HT1080 (cell line): Measurements from ENCODE around the gene NR5A1. TPM values are rescaled to one million over a fixed set of nuclear protein-coding genes. Genes with fewer than 3 reads are reported as not detected.

Experiments used
- DNase-seq: peaks from one replicate; pipeline ENCODE4 v3.0.0-alpha.2; 2015; ENCODE audit warnings: low read depth
- polyA plus RNA-seq, 2 experiments: library from polyadenylated mRNA; depleted of rRNA; stranded (reverse); fragments of >200 nt; gene quantifications; 2 replicates each; pipeline ENCODE4 v1.2.3, GENCODE V29; 2015
- total RNA-seq: library from RNA; depleted of rRNA; stranded (reverse); fragments of >200 nt; shearing (Covaris generic); gene quantifications from 2 replicates; pipeline ENCODE4 v1.2.3, GENCODE V29; 2014; rRNA removed

The NR5A1 gene
- not detected in 2 replicates for total RNA-seq
- not detected in 2 replicates for polyA plus RNA-seq (2015; cell fraction: cytosol; rRNA removed)
- not detected in 2 replicates for polyA plus RNA-seq (2015; cell fraction: nucleus; rRNA removed)

- no peak for DNase-seq
These were observed at the start of gene NR5A1 for GRCh38 chr9:124506931-124507879. Gene NR5A1 (minus strand): TSS chr9:124507399. CDS start chr9:124503395, 4,004 bp downstream.

DNA sequence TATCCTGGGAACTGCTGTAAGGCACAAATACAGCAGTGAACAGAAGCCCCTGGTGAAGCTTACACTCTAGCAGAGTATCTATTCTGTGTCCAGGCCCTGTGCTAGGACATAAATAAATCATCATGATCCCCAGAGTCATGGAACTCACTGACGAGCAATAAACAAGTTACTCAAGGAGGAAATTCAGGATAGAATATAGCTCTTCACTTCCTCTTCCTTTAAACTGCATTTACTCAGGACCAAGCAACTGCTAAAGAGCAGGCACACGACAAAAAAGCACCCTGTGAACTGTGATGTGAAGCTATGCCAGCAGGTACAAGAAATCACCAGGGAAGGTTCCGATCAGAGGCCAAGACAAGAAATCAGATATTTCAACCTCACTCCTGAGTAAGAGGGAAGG lies 47.8 kb upstream of the NR5A1 start:
- no peak for DNase-seq

DNA sequence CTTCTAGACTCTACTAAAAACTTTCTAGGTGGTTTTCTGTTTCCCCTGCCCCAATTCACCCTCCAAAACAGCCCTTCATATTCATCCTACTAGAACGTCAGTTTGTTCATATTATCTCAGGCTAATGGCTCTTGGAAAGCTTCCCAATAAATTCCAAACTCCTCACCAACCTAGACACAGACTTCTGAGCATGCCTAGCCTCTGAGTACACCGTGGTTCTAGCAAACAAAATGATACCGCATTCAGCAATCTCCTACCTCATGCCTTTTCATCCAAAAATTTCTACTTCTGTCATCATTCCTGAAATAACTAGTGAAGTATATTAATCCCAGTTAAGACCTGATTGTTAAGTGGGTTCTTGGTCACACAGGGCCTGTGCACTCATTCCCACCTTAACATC lies 46.5 kb upstream of the NR5A1 start:
- no peak for DNase-seq

DNA sequence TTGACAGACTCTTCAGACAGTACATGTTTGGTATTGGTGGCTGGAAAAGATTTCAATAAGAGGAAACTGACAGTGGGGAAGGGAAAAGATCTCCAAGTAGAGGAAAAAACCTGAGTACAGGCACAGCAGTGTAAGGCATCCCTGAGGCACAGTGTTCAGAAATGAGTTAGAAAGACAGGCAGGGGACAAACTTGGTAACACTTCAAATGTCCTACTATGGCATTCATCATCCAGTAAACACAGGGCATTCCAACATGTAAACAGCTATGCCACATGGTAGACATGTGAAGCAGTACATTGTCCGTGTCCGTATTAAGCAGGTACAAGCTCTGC lies 45.0 kb upstream of the NR5A1 start:
- DNase-seq = no peak

GRCh38 chr9:124551472-124552272 lies 44.5 kb upstream of the NR5A1 start:
- DNase-seq = peak; percentile 81

DNA sequence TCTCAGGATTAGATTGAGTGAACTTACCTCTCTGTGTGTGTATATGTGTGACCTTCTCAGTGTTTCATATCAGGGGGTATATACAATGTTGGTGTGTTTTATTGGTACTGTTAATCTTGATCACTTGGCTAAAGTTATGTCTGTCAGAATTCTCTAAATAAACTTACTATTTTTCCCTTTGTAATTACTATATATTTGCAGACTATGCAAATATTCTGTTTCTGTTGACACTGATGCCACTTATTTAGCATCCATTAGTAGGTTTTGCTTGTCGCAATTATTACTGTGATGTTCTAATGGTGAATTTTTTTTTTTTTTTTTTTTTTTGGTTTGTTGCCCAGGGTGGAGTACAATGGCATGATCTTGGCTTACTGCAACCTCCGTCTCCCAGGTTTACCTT lies 42.9 kb upstream of the NR5A1 start:
- DNase-seq = no peak

GRCh38 chr9:124549016-124549415 lies 41.8 kb upstream of the NR5A1 start:
- DNase-seq = no peak

DNA sequence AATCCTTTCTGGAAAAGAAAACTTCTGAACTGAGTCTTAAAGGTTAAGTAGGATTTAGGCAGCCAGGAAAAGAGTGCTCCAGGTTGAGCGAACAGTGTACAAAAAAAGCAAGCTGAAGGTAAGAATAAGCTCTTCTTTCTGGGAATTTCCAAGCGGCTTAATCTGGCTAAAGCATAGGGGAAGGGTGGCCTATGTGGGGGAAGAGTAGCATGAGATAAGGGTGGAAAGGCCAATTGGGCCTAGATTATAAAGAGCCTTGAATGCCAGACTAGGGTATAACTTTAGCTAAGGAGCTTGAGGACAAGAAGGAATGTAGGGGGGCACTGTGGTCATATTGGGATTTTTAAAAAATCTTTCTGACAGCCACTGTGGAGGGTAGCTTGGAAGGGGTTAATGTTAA lies 37.3 kb upstream of the NR5A1 start:
- DNase-seq = no peak

DNA sequence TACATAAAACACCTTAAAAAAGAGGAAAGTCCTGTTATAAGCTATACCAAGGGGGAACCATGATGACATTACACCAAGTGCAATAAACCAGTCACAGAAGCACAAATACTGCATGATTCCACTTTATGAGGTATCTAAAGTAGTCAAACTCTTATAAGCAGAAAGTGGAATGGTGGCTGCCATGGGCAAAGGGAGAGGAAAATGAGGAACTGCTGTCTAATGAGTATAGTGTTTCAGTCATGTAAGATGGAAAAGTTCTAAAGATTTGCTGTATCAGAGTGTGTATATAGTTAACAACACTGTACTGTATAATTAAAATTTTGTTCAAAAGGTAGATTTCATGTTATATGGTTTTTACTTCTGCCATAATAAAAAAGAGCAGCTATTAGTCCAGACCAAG lies 34.6 kb upstream of the NR5A1 start:
- no peak for DNase-seq

DNA sequence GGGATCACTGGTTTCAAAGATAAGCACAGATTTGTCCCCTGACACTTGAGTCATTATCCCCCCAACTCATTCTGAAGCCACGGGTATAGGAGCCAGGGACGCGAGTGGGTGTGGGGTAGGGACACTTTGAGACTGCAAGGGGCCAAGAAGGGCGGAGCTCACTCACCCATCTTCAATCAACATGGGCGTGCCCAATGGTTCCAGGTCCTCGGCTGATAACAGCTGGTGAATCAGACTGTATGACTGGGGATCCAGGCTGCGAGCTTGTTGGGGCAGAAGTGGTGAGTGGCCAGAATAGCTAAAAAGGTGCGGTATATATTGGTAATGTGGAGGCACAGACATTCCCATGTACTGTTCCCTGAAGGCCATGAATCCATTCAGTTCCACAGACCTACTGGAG lies 30.7 kb upstream of the NR5A1 start:
- DNase-seq = no peak

- no peak for DNase-seq
These were observed 28.6 kb upstream of the NR5A1 start for GRCh38 chr9:124535846-124536245.

GRCh38 chr9:124532897-124533296 lies 25.7 kb upstream of the NR5A1 start:
- no peak for DNase-seq

- DNase-seq = no peak
These were observed 23.9 kb upstream of the NR5A1 start for GRCh38 chr9:124531115-124531514.

- DNase-seq = no peak
These were observed 23.0 kb upstream of the NR5A1 start for GRCh38 chr9:124530246-124530645.

DNA sequence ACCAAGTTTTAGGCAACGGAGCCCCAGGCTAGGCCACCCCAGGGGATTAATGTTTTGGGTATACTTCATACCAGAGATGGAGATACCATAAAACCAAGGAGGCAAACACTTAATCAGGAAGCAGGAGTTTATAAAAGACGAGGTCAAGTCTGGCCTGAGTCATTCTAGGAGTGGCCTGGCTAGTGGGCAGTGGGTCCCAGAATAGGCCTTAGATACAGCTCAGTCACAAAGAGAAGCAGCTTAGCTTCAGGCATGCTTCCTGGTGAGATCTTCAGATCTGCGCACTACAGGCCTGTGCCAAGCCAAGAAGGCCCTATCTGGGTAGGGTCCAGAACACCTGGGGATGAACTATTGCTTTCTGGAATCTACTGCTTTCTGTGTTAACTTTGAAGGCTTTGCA lies 20.6 kb upstream of the NR5A1 start:
- DNase-seq = peak; percentile 49

- no peak for DNase-seq
These were observed 19.0 kb upstream of the NR5A1 start for GRCh38 chr9:124526174-124526573.

DNA sequence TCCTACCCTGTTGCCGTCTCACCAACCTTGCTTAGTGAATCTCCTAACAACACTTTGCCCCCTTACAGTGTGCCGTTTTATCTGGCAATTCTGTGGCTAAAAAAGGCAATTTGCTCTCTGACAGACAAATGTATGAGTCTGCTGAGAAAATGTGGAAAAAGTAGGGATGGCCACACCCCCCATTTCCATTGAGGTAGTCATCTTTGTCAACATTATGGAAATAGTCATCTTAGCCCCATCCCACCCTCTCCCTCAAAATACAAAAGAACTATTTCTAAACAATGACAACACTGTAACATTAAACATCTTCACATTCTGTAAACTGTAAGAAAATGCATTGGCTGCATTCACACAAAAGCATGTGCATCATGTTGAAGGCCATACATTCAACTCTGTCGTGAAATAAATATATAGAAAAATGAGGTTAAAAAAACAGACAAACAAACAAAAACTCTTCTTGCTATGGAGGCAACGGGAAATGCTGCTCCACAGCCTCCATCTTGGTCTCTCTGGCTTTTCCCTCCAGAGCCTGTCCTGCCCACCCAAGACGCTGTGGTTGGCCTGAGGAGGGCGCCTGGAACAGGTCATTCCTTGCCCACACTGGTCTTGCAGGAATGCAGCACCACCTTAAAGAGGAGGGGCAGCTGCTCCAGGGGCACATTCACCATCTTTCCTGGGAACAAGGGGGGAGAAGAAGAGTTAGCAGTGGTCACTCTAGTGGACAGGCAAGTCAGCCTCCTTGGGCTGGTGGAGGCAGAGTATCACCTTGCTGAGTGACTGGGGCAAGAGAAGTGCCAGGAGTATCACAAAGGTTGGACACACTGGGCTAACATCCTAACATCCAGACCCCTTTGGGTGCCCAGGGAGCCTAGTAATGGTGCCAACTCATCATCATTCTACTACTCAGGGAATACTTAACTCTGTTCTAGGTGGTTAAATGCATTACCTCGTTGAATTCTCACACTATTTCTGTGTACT lies 15.2 kb upstream of the NR5A1 start:
- DNase-seq = peak; percentile 42

DNA sequence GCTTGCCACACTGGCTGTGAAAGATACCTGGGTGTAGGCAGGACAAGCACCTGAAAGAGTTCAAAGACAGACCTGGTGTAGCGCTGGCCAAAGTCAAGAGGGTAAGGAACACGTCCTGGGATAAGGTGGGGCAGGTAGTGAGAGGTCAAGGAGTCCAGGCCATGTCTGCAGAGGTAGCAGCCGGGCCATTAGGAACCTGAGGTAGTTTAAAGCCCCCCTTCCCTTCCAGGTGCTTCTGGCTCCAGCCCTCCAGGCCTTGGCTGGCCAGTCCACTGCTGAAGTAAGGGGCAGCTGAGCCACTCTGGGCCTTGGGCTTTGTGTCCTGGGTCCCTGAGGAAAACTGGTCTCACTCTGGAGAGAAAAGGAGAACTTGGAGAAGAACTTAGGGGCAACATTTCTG lies 13.9 kb upstream of the NR5A1 start:
- DNase-seq = no peak

DNA sequence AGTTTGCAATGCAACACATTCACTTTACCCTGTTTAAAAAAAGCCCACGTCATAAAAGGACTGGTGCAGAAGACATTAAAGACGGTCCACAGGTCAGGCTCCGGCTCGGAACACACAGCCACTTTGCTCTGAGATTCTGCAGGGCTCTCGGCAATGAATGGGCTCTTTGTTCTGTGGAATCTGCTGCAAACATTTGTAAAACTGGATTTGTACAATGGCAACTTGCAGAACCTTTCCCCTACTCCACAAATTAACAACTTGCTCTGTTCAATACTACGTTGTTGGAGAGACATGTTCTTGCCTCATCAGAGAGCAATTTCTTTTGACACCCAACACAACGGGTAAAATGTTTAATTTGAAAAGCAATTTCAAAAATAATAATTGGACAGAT lies 13.0 kb upstream of the NR5A1 start:
- DNase-seq = no peak

DNA sequence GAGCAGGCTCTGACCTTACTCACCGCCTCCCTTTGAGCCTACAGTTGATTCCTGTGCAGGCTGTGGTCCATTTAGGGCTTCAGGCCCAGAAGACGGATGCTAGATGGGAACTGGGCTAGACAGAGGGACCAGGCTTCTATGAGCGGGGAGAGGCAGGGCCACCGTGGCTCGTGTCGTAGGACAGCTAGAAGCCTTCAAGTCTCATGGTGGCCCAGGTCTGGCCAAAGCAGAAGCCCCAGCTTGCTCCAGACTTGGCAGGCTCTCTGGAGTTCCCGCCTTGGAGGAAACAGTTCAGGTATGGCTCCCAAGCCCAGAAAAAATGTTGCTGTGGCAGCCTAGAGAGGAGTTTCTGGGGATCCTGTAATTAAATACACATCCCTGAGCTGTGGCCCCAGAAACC lies 10.9 kb upstream of the NR5A1 start:
- DNase-seq = no peak

- no peak for DNase-seq
These were observed 10.4 kb upstream of the NR5A1 start for GRCh38 chr9:124517600-124517999.
